IPS DF 19.7 (cell line): ENCODE data around the gene PRADC1.
"Not testable (repeated sequence)": the region's sequence is repeated elsewhere in the genome, so short reads cannot be mapped to it uniquely, and the experiment has no call there.

Source experiments
- DNase-seq: peaks from one replicate; pipeline ENCODE4 v3.0.0-alpha.2; 2013; ENCODE audit warnings: low read depth, low spot score

Gene PRADC1

GRCh38 chr2:73233154-73233931 is at the start of gene PRADC1:
PRADC1 (minus strand) TSS chr2:73233239; CDS start chr2:73233160, 79 bp downstream.
- DNase-seq = peak; percentile 100

GRCh38 chr2:73281244-73281643 is 48.2 kb upstream of the PRADC1 start:
- DNase-seq = no peak

- DNase-seq = no peak
Measured at GRCh38 chr2:73279852-73280251, 46.8 kb upstream of the PRADC1 start.

DNA sequence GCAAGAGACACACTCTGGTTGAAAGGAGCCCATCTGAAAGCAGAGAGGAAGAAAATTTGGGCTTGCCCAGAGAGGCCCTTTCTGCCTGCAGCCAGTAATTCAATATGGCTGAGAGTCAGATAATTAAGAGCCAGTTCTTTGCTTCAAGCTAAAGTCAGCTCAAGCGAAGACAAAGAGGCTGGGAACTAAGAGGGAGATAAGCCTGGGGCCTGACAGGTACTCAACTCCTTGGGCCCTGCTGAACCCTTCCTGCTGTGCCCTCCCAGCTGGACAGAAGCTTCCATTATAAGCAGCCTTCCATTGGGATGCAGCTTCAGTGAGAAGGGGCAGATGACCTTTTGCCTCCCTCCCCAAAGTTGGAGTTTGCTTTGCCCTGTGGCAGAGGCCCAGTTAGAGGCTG is 39.2 kb upstream of the PRADC1 start:
- DNase-seq = no peak

- no peak for DNase-seq
Measured at GRCh38 chr2:73269686-73270465, 36.8 kb upstream of the PRADC1 start.

GRCh38 chr2:73268830-73269685 is 36.0 kb upstream of the PRADC1 start:
- DNase-seq = no peak

DNA sequence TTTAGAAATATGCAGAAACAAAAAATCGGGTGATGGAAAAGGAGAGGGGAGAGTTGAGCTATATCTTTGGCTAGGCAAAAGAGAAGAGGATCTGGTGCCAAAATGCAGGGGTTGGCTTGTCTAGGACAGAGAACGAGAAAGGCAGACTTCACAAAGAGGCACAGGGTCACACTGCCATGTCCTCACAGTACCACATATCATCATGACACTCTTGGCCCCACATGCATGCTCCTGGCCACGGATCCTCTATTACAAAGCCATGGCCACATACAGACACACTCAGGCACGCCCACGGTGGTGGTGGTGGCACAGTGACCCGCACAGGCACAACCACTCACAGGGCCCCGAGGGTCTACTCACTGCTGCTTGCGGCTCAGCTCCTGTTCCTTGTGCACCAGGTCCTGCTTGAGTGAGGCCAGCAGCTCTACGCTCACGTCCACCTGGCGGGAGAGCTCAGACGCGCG is 35.4 kb upstream of the PRADC1 start:
- DNase-seq = no peak

DNA sequence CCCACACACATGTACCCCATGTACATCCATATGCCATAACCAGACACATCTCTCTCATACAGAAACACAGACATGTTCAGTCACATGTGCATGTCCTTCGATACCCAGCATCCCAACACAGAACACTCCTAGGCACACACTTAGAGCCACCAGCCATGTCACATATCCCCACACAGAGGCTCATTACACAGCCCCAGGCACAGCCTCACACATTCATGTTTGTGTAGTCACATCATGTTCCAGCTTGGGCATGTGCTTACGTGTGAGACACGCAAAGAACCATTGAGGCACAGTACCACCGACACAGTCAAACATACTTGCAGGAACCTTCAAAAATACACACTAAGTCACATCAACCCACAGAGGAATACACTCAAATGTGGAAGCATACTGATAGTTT is 34.0 kb upstream of the PRADC1 start:
- DNase-seq = no peak

- DNase-seq = no peak
Measured at GRCh38 chr2:73266061-73266901, 33.2 kb upstream of the PRADC1 start.

DNA sequence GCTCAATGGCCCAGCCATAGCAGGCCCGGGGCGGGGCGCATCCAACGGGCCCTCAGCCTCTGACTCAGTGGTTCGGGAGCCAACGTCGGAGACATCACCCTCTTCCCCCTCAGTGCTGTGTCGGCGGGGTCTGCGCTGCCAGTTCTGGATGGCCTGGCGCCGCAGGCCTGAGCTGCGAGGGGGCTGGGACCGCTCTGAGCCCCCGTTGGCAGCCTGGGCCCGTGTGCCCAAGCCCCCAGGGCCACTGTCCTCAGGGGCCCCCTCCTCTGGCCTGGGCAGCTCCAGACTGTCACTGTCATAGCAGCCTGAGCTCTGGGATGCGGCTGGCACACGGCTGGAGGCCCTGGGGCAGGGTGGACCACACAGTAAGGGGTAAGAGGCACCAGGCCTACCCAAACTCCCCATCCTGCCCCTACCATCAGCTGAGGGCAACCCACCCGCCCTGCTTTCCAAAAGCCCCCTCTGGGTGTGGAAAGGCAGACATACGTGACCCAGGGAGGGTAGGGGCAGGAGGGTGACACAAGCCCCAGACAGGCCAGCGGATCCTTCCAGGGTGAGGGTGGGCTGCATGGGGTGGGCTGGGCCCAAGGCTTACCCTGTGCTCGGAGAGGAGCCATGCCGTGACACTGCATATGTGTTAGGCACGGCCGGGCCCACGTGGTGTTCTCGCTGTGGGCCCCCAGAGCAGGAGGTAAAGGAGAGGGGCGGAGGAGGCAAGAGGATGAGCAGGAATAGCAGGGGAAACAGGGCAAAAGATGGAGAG is 32.4 kb upstream of the PRADC1 start:
- no peak for DNase-seq

DNA sequence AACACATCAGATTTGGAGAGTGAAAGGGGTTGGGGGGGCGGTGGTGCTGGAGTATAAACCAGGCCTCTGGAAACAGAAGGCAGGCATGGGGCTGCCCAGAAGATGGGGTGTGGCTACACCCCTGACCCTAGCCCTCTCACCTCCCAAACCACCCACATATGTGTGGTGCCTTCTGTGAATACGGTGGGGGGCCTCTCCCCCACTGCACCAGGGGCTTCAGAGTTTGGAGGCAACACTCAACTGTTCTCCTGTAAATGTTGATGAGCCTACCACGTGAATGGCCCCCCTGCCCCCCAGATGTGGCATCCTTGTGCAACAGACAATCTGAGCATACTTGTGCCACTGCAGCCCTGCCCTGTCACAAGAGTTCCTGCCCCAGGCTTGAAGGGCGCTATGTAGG is 31.7 kb upstream of the PRADC1 start:
- no peak for DNase-seq

- no peak for DNase-seq
Measured at GRCh38 chr2:73264332-73264606, 31.2 kb upstream of the PRADC1 start.

GRCh38 chr2:73263540-73264331 is 30.7 kb upstream of the PRADC1 start:
- DNase-seq = no peak

DNA sequence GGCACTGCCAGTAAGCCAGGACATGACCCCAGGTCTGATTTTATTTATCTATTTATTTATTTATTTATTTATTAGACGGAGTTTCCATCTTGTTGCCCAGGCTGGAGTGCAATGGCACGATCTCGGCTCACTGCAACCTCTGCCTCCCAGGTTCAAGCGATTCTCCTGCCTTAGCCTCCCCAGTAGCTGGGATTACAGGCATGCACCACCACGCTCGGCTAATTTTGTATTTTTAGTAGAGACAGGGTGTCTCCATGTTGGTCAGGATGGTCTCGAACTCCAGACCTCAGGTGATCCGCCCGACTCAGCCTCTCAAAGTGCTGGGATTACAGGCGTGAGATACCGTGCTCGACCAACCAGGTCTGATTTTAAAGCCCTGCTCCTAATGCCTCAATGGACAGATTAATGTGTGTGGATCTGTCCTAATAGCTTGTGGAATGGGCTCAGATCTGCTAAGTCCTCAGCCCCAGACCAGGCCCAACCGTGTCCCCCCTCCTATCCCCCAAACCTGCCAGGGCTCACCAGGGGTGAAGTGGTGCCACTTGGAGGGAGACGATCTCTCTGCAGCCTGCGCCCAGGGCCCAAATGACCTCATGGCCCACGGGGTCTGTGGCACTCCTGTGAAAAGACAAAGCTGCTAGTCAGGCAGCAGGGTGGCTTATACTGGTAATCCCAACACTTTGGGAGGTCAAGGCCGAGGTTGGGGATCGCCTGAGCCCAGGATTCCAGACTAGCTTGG is 29.8 kb upstream of the PRADC1 start:
- DNase-seq = not testable (repeated sequence)

DNA sequence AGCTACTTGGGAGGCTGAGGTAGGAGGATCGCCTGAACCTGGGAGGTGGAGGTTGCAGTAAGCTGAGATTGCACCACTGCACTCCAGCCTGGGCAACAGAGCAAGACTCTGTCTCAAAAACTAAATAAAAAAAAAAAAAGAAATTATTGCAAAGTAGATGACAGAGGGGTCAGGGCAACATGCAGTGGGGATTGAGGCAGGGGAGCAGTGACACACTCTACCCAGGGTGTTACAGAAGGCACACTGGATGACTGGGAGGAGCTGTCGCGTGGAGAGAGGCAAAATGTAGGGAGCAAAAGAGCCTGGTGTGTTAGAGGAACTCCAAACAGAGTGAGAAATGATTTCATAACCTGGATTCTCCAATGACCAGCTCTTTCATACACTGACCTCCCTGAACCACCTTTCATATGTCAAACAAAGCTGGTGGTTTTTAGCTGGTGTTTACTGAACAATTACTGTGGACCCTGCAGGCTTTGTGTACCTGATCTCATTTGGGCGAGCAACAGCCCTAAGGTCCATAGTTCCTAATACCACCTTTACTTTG is 29.1 kb upstream of the PRADC1 start:
- DNase-seq = no peak

DNA sequence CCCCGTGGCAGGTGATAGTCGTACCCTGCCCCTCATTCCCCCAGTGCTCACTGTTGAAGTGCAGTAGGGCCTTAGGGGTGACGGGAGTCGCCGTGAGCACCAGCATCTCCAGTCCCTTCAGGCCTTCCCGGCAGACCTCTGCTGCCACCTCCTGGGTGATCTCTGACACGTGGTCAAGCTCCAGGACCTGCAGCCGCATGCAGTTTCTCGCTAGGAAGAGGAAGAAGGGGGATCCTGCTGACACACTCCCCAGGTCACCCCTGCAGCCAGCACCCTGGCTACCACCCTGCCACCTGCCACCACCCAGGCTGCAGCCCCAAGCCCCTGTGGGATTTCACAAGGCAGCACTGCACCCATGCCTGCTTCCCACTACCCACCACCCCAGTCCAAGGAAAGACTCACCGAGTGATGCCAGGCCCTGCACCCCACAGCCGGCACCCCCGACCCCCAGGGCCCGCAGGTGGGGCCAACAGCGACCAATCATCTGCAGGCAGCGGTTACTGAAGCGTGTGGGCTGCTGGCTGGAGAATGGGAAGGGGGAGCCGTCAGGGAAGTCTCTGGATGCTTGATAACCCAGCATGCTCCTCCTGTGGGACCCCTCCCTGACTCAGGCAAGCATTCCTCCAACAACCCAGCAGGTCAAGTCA is 27.4 kb upstream of the PRADC1 start:
- no peak for DNase-seq

DNA sequence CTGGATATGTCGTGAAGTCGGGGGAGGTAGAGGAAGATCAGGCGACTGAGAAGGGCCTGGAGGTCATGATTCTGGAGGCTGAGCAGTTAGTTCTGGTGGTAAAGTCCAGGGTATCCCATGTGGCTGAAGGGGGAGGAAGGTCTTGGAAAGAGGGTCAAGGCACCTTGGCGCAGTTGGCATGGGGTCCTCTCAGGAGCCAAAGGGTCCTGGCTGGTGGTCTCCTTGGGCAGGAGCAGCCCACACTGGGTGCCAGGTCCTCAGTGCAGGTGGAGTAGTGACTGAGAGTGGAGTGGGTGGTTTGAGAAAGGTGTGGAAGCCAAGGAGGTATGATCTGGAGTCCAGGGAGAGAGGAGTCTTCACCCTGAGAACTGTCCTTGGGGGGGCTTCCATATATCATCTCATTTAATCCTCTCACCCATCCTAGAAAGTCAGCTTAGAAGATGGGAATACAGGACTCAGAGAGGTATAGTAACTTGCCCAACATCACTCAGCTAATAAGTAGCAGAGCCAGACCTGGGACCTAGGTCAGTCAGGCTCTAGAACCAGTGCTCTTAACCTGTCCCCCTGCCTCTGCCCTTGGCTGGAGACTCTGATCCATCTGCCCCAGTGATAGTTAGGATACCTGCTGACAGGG is 26.8 kb upstream of the PRADC1 start:
- DNase-seq = no peak

DNA sequence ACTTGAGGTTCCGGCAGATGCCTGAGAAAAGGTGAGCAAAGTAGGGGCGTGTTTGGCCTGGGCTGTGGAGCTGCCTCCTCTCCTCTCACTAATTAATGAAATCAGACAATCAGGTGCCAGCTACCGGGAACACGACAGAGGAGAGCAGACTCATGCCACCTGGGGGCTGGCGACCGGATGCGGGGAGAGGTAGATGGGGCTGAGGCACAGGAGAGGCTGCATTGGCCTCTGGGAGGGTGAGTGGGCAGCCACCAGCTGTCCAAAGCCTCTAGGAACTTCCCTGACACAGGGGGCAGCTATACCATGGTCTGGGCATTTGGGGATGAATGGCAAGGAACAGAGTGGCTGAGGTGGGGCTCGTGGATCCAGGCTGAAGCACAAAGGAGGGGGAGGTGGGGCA is 26.2 kb upstream of the PRADC1 start:
- no peak for DNase-seq
